ENCODE results near the gene IYD. TPM values are rescaled to one million over a fixed set of nuclear protein-coding genes. Genes with fewer than 3 reads are reported as not detected.

The IYD gene
- total RNA-seq, 1 experiment from 2014 or later, result not detected

GRCh38 chr6:150369408-150369807 lies 596 bp downstream of the IYD start:
- H3K4me3 Mint-ChIP-seq, result no peak overlapping the region
- Histone ChIP-seq H3K9me3 (ENCODE audit: control insufficient read depth, low read depth, low read length) (no peaks in the 10 kb centered on the region), H2AFZ (ENCODE audit: low read length) (no peak overlapping the region), H2AK5ac (ENCODE audit: insufficient read length, low read length) (no peak overlapping the region), H4K91ac (ENCODE audit: insufficient read length, low read depth, low read length) (no peak overlapping the region), H3K27ac (ENCODE audit: insufficient read length, low read depth, low read length) (no peak overlapping the region), H3K18ac (ENCODE audit: insufficient read length, low read depth, low read length) (no peak overlapping the region), H3K79me1 (ENCODE audit: insufficient read depth, low read depth, low read length, poor library complexity, severe bottlenecking) (no peaks in the 10 kb centered on the region), H3K56ac (ENCODE audit: insufficient read length, low read depth, low read length) (no peak overlapping the region), H2BK5ac (ENCODE audit: insufficient read length, low read length) (no peak overlapping the region), H3T11ph (ENCODE audit: low read length) (no peak overlapping the region), H3K23ac (ENCODE audit: insufficient read length, low read depth, low read length) (peak overlapping the region; percentile 87), H3K4ac (ENCODE audit: low read depth, low read length) (no peak overlapping the region), H3K79me2 (ENCODE audit: insufficient read depth, low read length) (no peaks in the 10 kb centered on the region), H2BK120ac (ENCODE audit: low read depth, low read length, poor library complexity, severe bottlenecking) (no peak overlapping the region), H2BK15ac (ENCODE audit: low read depth, low read length) (no peak overlapping the region), H3K23me2 (ENCODE audit: insufficient read length, low read depth, low read length, poor library complexity, severe bottlenecking) (no peaks in the 10 kb centered on the region), H4K5ac (ENCODE audit: insufficient read length, low read depth, low read length) (no peak overlapping the region), H3K27me3 (ENCODE audit: insufficient read depth, low read length) (no peaks in the 10 kb centered on the region), H3K9ac (ENCODE audit: extremely low read depth, insufficient read length, low read length) (no peak overlapping the region), H2BK20ac (ENCODE audit: low read depth, low read length, poor library complexity, severe bottlenecking) (no peak overlapping the region), H3K4me1 (ENCODE audit: insufficient read depth, low read length) (no peaks in the 10 kb centered on the region), H3K4me2 (ENCODE audit: insufficient read depth, insufficient read length, low read length) (no peak overlapping the region), H4K8ac (replicated peaks; ENCODE audit: insufficient read length, low read depth, low read length) (no peak overlapping the region), H4K20me1 (ENCODE audit: control insufficient read depth, insufficient read depth, insufficient read length) (no peaks in the 10 kb centered on the region), H3K14ac (ENCODE audit: insufficient read depth, low read length) (no peak overlapping the region), H2BK12ac (ENCODE audit: insufficient read length, low read depth, low read length) (no peak overlapping the region)
- no peak overlapping the region for H3K27ac Mint-ChIP-seq
- no peak for DNase-seq
- H3K9me3 Mint-ChIP-seq, result no peaks in the 10 kb centered on the region
- no peaks in the 10 kb centered on the region for H3K36me3 Mint-ChIP-seq (ENCODE audit: insufficient read depth in 1 of 3, low read depth in 3 of 3)
- no peak for TF ChIP-seq CTCF (conservative IDR thresholded peaks at IDR 0.05)
- WGBS (ENCODE audit: extremely low coverage, insufficient read length, low lambda C conversion rate), result no CpG with 5 or more reads among the region's 2 CpGs
- peaks cover 4% of the 10 kb centered on the region for H3K27me3 Mint-ChIP-seq (ENCODE audit: low read depth)
- H3K4me1 Mint-ChIP-seq, result no peaks in the 10 kb centered on the region
